Measurements from ENCODE around the gene IER2.

Gene IER2

GRCh38 chr19:13119627-13120026 is 30.6 kb upstream of the IER2 start:
- no peak for DNase-seq

GRCh38 chr19:13120031-13120430 is 30.2 kb upstream of the IER2 start:
- no peak for DNase-seq

GRCh38 chr19:13120817-13121216 is 29.4 kb upstream of the IER2 start:
- DNase-seq = no peak

- DNase-seq = no peak
These were observed 28.5 kb upstream of the IER2 start for GRCh38 chr19:13121551-13122274.

- no peak for DNase-seq
These were observed 27.8 kb upstream of the IER2 start for GRCh38 chr19:13122275-13122878.

- DNase-seq = no peak
These were observed 26.9 kb upstream of the IER2 start for GRCh38 chr19:13122980-13123957.

- DNase-seq = no peak
These were observed 23.2 kb upstream of the IER2 start for GRCh38 chr19:13127051-13127450.

- no peak for DNase-seq
These were observed 22.2 kb upstream of the IER2 start for GRCh38 chr19:13127811-13128575.

GRCh38 chr19:13128583-13128982 is 21.6 kb upstream of the IER2 start:
- no peak for DNase-seq

GRCh38 chr19:13129384-13129783 is 20.8 kb upstream of the IER2 start:
- no peak for DNase-seq

GRCh38 chr19:13130886-13131490 is 19.2 kb upstream of the IER2 start:
- no peak for DNase-seq

- no peak for DNase-seq
These were observed 17.6 kb upstream of the IER2 start for GRCh38 chr19:13132471-13133180.

- no peak for DNase-seq
These were observed 16.9 kb upstream of the IER2 start for GRCh38 chr19:13133241-13133870.

- DNase-seq = no peak
These were observed 15.6 kb upstream of the IER2 start for GRCh38 chr19:13134626-13135025.

- no peak for DNase-seq
These were observed 14.8 kb upstream of the IER2 start for GRCh38 chr19:13135068-13136062.

GRCh38 chr19:13137290-13137794 is 12.9 kb upstream of the IER2 start:
- DNase-seq = no peak

GRCh38 chr19:13138171-13138915 is 11.9 kb upstream of the IER2 start:
- DNase-seq = no peak

- no peak for DNase-seq
These were observed 11.4 kb upstream of the IER2 start for GRCh38 chr19:13138916-13139198.

- no peak for DNase-seq
These were observed 10.4 kb upstream of the IER2 start for GRCh38 chr19:13139633-13140311.
